ENCODE data around the gene RNF126.
"Not testable (repeated sequence)": the region's sequence is repeated elsewhere in the genome, so short reads cannot be mapped to it uniquely, and the experiment has no call there.

- TF ChIP-seq L3MBTL2 (conservative IDR thresholded peaks at IDR 0.05); SUZ12 (IDR thresholded peaks at IDR 0.05); FOXM1 (IDR thresholded peaks at IDR 0.05; ENCODE audit: borderline replicate concordance); SP1 (IDR thresholded peaks at IDR 0.05); NFRKB (IDR thresholded peaks at IDR 0.05); HDGF (IDR thresholded peaks at IDR 0.05; ENCODE audit: borderline replicate concordance); LEF1 (IDR thresholded peaks at IDR 0.05; ENCODE audit: borderline replicate concordance); BHLHE40 (IDR thresholded peaks at IDR 0.05; ENCODE audit: borderline replicate concordance): not testable (repeated sequence)
These were observed 59.7 kb downstream of the RNF126 start for GRCh38 chr19:603302-603639.
